ENCODE measurements around the gene CACNA1F.
A peak's percentile ranks its signal among the peaks of the same experiment; 100 is the strongest.

CACNA1F gene

GRCh38 chrX:49197543-49198087 is 35.5 kb downstream of the CACNA1F start:
- Histone ChIP-seq H3K36me3 (ENCODE audit: insufficient read depth, low read length) (no peaks in the 10 kb centered on the region), H3K27me3 (ENCODE audit: insufficient read depth, low read length, poor library complexity, severe bottlenecking) (no peaks in the 10 kb centered on the region), H3K9me3 (ENCODE audit: insufficient read depth, low read depth, low read length) (no peaks in the 10 kb centered on the region), H3F3A (ENCODE audit: low read depth) (no peaks in the 10 kb centered on the region), H3K9ac (ENCODE audit: low read depth, low read length, poor library complexity, severe bottlenecking) (no peak overlapping the region), H3K9me2 (replicated peaks; ENCODE audit: low read depth, low read length) (no peaks in the 10 kb centered on the region), H3K4me2 (ENCODE audit: low read depth, low read length, poor library complexity, severe bottlenecking) (no peak overlapping the region), H3K79me2 (ENCODE audit: insufficient read depth, low read length) (no peaks in the 10 kb centered on the region), H3K4me1 (ENCODE audit: insufficient read depth, low read length, poor library complexity, severe bottlenecking) (no peaks in the 10 kb centered on the region), H4K20me1 (ENCODE audit: insufficient read depth, low read length, poor library complexity, severe bottlenecking) (no peaks in the 10 kb centered on the region), H3K4me3 (ENCODE audit: low read length, poor library complexity, severe bottlenecking) (no peak overlapping the region), H2AFZ (ENCODE audit: low read length) (no peak overlapping the region)
- TF ChIP-seq CTCF (conservative IDR thresholded peaks at IDR 0.05; ENCODE audit: low read length) (no peak), EZH2phosphoT487 (IDR thresholded peaks at IDR 0.05; ENCODE audit: borderline replicate concordance) (no peak)

- Histone ChIP-seq H3K9ac (ENCODE audit: low read depth, low read length, poor library complexity, severe bottlenecking) (no peak overlapping the region), H3K4me2 (ENCODE audit: low read depth, low read length, poor library complexity, severe bottlenecking) (no peak overlapping the region)
Measured at GRCh38 chrX:49193542-49193964, 39.6 kb downstream of the CACNA1F start.

GRCh38 chrX:49192722-49193328 is 40.3 kb downstream of the CACNA1F start:
- Histone ChIP-seq H3K36me3 (ENCODE audit: insufficient read depth, low read length) (no peaks in the 10 kb centered on the region), H3K4me3 (ENCODE audit: low read length, poor library complexity, severe bottlenecking) (no peak overlapping the region), H3K79me2 (ENCODE audit: insufficient read depth, low read length) (peaks cover 6% of the 10 kb centered on the region), H3K4me2 (ENCODE audit: low read depth, low read length, poor library complexity, severe bottlenecking) (no peak overlapping the region), H4K20me1 (ENCODE audit: insufficient read depth, low read length, poor library complexity, severe bottlenecking) (no peaks in the 10 kb centered on the region), H3F3A (ENCODE audit: low read depth) (no peaks in the 10 kb centered on the region), H3K9me3 (ENCODE audit: insufficient read depth, low read depth, low read length) (no peaks in the 10 kb centered on the region), H2AFZ (ENCODE audit: low read length) (no peak overlapping the region), H3K4me1 (ENCODE audit: insufficient read depth, low read length, poor library complexity, severe bottlenecking) (peaks cover 7% of the 10 kb centered on the region), H3K9ac (ENCODE audit: low read depth, low read length, poor library complexity, severe bottlenecking) (no peak overlapping the region), H3K27me3 (ENCODE audit: insufficient read depth, low read length, poor library complexity, severe bottlenecking) (no peaks in the 10 kb centered on the region), H3K9me2 (replicated peaks; ENCODE audit: low read depth, low read length) (no peaks in the 10 kb centered on the region)
- TF ChIP-seq EZH2phosphoT487 (IDR thresholded peaks at IDR 0.05; ENCODE audit: borderline replicate concordance): no peak
- peak; percentile 68 for TF ChIP-seq CTCF (conservative IDR thresholded peaks at IDR 0.05; ENCODE audit: low read length)

More at GRCh38 chrX:49193542-49193964, 39.6 kb downstream of the CACNA1F start:
- Histone ChIP-seq H3K4me1 (ENCODE audit: insufficient read depth, low read length, poor library complexity, severe bottlenecking) (peaks cover 7% of the 10 kb centered on the region), H3K27me3 (ENCODE audit: insufficient read depth, low read length, poor library complexity, severe bottlenecking) (no peaks in the 10 kb centered on the region), H3F3A (ENCODE audit: low read depth) (no peaks in the 10 kb centered on the region), H2AFZ (ENCODE audit: low read length) (no peak overlapping the region), H3K36me3 (ENCODE audit: insufficient read depth, low read length) (no peaks in the 10 kb centered on the region), H3K9me3 (ENCODE audit: insufficient read depth, low read depth, low read length) (no peaks in the 10 kb centered on the region), H4K20me1 (ENCODE audit: insufficient read depth, low read length, poor library complexity, severe bottlenecking) (no peaks in the 10 kb centered on the region), H3K4me3 (ENCODE audit: low read length, poor library complexity, severe bottlenecking) (no peak overlapping the region), H3K9me2 (replicated peaks; ENCODE audit: low read depth, low read length) (no peaks in the 10 kb centered on the region), H3K79me2 (ENCODE audit: insufficient read depth, low read length) (peaks cover 6% of the 10 kb centered on the region)
- TF ChIP-seq EZH2phosphoT487 (IDR thresholded peaks at IDR 0.05; ENCODE audit: borderline replicate concordance) (no peak), CTCF (conservative IDR thresholded peaks at IDR 0.05; ENCODE audit: low read length) (no peak)
